Fibroblast of skin of left biceps (primary cell): ENCODE measurements around the gene CCDC80.

Experiments used
- DNase-seq, 2 experiments: peaks; one replicate each; pipeline ENCODE4 v3.0.0-alpha.2; 2013; ENCODE audit warnings: low read depth in 2 of 2

The CCDC80 gene

GRCh38 chr3:112632596-112632995 is 8.3 kb downstream of the CCDC80 start:
- DNase-seq: no peak

GRCh38 chr3:112631257-112631656 is 9.7 kb downstream of the CCDC80 start:
- DNase-seq: no peak

GRCh38 chr3:112629425-112629824 is 11.5 kb downstream of the CCDC80 start:
- DNase-seq: peak; percentile 76 to 81

GRCh38 chr3:112627919-112628466 is 12.9 kb downstream of the CCDC80 start:
- DNase-seq: no peak

DNA sequence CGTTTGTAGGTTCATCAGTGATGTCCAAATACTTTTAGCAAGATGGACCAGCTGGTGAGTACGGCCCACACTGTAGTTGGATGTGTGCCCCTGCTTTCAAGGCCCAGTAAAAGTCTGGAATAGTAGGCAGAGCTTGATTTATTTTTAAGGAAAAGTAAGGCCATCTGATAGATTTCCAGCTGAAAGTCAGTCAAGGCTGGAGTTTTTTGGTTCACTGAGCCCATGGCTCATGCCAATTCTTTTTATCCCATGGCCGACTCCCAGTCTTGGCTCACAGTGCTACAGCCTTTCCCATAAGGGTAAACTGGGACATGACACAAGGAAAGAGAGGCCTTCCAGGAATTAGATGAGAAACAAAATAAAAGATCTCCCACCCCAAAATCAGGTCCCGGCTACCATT is 13.5 kb downstream of the CCDC80 start:
- DNase-seq: no peak

DNA sequence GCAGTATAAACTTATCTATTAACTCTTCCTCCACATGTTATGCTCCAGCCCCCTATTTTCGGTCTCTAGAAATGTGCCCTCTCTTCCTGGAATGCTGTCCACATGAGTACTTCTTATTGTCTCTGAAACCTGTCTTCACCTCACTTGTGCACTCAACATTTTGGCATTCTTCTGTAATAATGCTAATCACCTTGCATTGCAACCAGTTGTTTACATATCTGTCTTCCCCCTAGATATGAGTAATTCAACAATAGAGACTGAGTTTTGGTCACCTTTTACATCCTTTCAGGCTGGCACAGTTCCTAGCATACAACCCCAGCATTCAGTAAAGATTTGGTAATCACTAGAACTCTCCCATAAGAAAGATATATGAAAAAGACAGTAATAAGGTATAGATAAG is 17.2 kb downstream of the CCDC80 start:
- DNase-seq: no peak

DNA sequence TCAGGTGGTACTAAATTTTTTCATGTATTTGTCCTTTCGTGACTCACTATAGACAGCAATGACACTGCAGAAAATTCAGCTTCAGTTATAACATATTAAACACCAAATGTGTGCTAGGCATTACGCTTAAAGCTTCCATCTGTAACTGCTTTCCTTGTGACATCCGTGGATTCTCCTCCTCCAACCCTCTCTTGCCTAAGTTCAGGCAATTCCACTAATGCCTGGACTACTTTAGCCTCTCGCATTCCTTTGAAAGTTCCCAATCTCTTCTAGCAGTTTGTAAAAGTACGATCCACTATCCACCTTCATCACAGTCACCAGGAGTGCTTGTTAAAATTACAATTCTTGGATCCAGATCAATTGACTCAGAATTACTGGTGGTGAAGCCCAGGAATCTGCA is 17.7 kb downstream of the CCDC80 start:
- DNase-seq: no peak

GRCh38 chr3:112619295-112619694 is 21.6 kb downstream of the CCDC80 start:
- no peak for DNase-seq

DNA sequence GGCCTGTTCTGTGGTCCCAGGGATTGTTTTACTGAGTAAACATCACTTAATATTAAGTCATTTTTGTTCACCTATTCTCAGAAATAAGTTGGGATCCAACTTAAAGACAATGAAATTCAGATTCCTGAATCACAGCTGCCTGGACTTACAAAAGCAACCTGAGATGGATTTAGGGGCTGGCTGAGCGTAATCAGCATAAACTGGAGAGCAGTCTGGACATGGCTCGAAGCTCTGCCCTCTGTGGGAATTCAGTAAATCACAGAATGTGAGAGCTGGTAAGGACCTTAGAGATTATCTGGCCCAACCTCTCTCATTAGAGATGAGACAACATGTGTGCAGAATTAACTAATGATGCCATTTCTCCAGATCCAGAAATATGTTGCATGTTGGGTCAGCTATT is 23.7 kb downstream of the CCDC80 start:
- no peak for DNase-seq

DNA sequence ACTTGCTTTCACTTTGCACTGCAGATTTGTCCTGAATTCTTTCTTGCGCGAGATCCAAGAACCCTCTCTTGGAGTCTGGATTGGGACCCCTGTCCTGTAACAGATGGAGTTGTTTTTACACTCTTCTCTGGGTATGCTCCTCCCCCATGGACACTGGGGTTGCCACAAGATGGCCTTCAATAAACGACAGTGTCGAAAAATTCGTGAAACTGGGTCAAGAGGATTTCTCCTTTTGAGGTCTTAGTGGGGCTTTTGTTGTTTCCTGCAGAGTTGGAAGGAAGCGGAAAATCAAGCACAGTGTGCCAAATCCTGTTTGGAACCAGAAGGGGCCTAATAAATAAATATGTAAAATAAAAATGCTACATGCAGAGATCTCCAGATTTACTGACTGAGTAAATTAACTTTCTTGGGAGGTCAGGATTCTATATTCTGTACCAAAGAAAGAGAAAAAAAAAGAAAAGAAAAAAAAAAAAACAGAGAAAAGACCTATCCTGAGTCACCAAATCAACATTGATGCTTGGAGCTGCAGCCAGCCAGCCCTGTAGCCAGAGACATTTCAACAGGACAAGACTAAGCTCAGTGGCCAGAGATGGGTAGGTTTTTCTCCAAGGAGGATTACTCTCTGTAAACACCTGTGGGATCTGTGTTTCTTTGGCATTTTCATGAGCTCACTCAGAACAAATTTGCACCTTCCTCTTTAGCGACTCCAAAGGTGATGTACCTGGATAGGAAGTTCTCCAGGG is 24.8 kb downstream of the CCDC80 start:
- no peak for DNase-seq

DNA sequence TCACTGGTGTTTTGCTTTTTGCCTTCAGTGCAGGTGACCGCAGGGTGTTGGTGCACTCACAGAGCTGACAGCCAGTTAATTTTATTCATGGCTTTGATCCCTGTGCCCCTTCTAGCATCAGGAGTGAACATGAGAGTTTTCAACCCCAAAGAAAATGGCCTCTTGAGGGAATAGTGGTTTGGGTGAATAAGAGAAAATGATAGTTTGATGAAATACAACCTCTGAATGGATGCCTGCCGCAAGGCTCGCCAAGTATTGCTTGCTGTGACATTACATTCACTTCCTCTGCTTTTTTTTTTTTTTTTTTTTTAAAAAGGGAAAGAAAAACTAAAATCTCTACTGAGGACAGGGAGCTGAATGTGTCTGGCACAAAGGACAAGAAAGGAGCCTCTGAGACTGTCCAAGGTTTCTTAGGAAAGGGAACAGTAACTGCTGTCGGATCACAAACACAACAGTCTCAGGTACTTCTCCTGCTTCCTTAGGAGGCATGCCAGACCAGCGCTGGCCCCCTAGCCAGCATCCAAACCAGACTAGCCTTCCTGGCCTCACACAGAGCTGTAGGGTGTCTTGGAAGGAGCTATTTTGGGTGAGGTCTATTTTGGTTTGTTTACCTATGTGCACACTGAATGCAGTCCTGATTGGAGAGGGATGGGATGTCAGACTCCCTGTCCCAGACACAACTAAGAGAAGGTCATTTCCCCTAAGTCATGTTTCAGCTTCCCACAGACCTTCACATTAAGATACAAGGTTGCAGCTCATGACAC is 29.0 kb downstream of the CCDC80 start:
- no peak for DNase-seq

GRCh38 chr3:112610121-112610520 is 30.8 kb downstream of the CCDC80 start:
- DNase-seq: no peak

GRCh38 chr3:112607863-112608262 is 33.1 kb downstream of the CCDC80 start:
- DNase-seq: no peak

DNA sequence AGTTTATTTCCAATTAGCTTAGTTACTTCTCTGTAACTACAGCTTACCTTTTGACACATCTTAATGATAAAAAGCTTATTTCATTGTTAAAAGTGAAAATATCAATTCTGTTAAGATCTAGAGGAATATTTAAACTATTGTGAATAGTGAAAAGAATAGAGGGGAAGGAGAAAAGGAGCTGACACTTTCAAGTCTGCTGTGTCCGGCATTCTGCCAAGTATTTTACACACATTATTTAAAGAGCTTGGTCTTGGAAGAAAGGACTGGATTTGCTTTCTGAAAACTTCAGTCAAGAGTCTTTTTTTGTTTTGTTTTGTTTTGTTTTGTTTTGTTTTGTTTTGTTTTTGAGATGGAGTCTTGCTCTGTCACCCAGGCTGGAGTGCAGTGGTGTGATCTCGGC is 34.8 kb downstream of the CCDC80 start:
- no peak for DNase-seq

- peak; percentile 84 to 86 for DNase-seq
Observed at GRCh38 chr3:112605285-112605684, 35.7 kb downstream of the CCDC80 start.

GRCh38 chr3:112604536-112604935 is 36.4 kb downstream of the CCDC80 start:
- DNase-seq: peak; percentile 84 to 85

GRCh38 chr3:112602217-112602838 is 38.6 kb downstream of the CCDC80 start:
- no peak for DNase-seq

GRCh38 chr3:112598731-112599130 is 42.2 kb downstream of the CCDC80 start:
- no peak for DNase-seq

- no peak for DNase-seq
Observed at GRCh38 chr3:112597945-112598344, 43.0 kb downstream of the CCDC80 start.

DNA sequence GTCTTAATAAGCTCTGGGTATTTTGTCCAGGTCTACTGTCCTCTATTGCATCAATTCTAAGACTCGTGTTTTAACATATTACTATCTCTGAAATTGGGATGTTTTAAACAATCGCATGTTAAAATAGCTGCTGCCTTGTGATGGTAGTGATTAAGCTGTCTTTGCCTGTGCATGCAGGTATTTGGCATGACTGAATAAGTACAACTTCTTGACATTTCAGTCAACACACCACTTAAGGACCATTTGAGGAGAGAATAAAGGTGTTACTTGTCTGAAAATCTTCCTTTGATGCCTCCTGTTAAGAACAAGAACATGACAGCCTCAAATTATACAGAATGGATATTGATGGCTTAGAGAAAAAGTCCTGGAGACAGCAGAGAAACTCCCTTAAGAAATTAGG is 46.1 kb downstream of the CCDC80 start:
- DNase-seq: no peak

- no peak for DNase-seq
Observed at GRCh38 chr3:112593258-112593657, 47.7 kb downstream of the CCDC80 start.

GRCh38 chr3:112587336-112587735 is 53.6 kb downstream of the CCDC80 start:
- no peak for DNase-seq

DNA sequence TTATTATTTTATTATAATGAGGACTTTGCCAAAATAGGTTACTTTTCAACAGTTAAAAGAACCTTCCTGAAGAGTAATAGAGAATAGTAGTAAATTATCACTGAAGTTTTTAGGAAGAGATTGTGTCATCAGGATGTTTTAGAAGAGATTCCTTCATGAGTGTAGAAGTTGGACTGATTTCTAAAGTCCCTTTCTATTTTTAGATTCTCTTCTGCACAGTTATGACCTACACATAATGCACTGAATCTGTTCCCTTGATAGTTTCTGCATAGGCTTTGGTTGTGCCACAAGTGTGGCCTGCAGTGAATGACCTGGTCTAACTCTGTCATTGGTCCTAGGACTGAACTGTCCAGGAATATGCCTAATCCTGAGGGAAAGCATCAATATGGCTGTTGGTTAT is 55.2 kb downstream of the CCDC80 start:
- no peak for DNase-seq
